ENCODE measurements around the gene PRDM15. TPM values are rescaled to one million over a fixed set of nuclear protein-coding genes. Genes with fewer than 3 reads are reported as not detected.

Gene PRDM15
- total RNA-seq, 1 experiment from 2014 or later = 5.7 TPM

DNA sequence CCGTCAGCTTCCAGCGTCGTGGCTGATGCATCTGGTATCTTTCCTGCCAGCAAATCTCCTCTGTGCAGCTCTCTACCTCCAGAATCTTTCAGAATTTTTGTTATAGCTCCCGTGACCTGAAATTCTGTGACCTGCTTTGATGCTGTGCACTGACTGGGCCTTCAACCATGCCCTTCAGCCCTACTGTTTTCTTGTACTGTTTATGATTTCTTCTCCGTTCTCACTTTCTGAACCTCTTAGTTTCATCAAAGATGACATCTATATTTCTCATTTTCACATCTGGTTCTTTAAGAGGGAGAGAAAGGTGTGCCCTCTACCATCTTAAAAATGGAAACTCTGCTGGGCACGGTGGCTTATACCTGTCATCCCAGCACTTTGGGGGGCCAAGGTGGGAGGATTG lies 5.7 kb downstream of the PRDM15 start:
- POLR2A ChIA-PET = interaction anchor here (0.9 kb wide), 1 partner anchor 10 kb away, joined by 3 read pairs; no protein-coding TSS in a partner anchor
- BruUV-seq (replicated peaks) = no TSS peak
- no peak for DNase-seq (ENCODE audit: unreplicated experiment)
- Mint-ChIP-seq H3K9me3 (ENCODE audit: unreplicated experiment) (no peaks in the 10 kb centered on the region), H3K27me3 (ENCODE audit: insufficient read depth, unreplicated experiment) (no peaks in the 10 kb centered on the region), H3K4me3 (ENCODE audit: unreplicated experiment) (no peak overlapping the region), H3K27ac (ENCODE audit: low read depth, unreplicated experiment) (peak overlapping the region; percentile 56), H3K36me3 (ENCODE audit: insufficient read depth, unreplicated experiment) (no peaks in the 10 kb centered on the region), H3K4me1 (ENCODE audit: insufficient read depth, unreplicated experiment) (peaks cover 8% of the 10 kb centered on the region)
- intact Hi-C loops (cut with micrococcal nuclease) = no loop called here
- CTCF ChIA-PET = interaction anchor here (0.6 kb wide), 1 partner anchor 836 kb away, joined by 3 read pairs; no protein-coding TSS in a partner anchor
- no peak for TF ChIP-seq CTCF (IDR thresholded peaks at IDR 0.05; ENCODE audit: unreplicated experiment)

- POLR2A ChIA-PET = interaction anchor here (0.9 kb wide), 1 partner anchor 10 kb away, joined by 3 read pairs; no protein-coding TSS in a partner anchor
- Mint-ChIP-seq H3K36me3 (ENCODE audit: insufficient read depth, unreplicated experiment) (no peaks in the 10 kb centered on the region), H3K27ac (ENCODE audit: low read depth, unreplicated experiment) (peak overlapping the region; percentile 56), H3K9me3 (ENCODE audit: unreplicated experiment) (no peaks in the 10 kb centered on the region), H3K4me1 (ENCODE audit: insufficient read depth, unreplicated experiment) (peaks cover 8% of the 10 kb centered on the region), H3K4me3 (ENCODE audit: unreplicated experiment) (no peak overlapping the region), H3K27me3 (ENCODE audit: insufficient read depth, unreplicated experiment) (no peaks in the 10 kb centered on the region)
- no peak for DNase-seq (ENCODE audit: unreplicated experiment)
- CTCF ChIA-PET = interaction anchor here (0.6 kb wide), 1 partner anchor 836 kb away, joined by 3 read pairs; no protein-coding TSS in a partner anchor
- no TSS peak for BruUV-seq (replicated peaks)
- intact Hi-C loops (cut with micrococcal nuclease) = no loop called here
- no peak for TF ChIP-seq CTCF (IDR thresholded peaks at IDR 0.05; ENCODE audit: unreplicated experiment)
These were observed 6.1 kb downstream of the PRDM15 start for GRCh38 chr21:41873005-41873404.

DNA sequence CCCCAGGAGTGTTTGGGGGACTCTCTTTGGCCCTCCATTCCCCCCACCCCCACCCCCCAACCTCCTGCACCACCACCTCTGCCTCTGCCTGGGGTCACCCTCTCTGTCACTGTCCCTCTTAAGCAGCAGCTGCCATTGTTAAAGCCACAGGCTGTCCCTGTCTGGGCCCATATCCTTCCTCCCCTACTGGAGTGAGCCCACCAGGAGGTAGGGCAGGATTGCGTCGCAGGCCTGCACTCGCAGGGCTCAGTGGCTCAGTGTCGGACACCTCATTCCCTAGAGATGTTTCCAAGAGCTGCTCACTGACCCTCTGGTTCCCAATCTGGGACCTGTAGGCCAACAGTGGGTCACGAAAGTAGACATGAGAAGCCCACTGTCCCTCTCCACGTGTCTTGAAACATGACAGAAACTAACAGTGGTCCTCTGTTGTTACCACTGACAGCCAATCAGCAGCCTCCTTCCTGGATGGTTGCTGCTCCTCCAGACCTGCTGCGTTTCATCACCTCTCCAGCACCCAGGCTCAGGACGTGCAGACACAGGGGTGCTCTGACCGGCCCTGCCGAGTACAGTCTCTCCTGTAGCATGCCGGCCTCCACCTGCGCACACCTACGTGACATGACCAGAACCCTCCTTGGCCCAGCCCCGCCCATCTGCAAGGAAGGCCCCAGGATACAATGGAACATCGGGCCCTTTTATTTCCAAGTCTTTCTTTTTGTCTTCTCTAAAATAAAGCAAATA lies 7.7 kb downstream of the PRDM15 start:
- intact Hi-C loops (cut with micrococcal nuclease) = no loop called here
- no peak for TF ChIP-seq CTCF (IDR thresholded peaks at IDR 0.05; ENCODE audit: unreplicated experiment)
- no peak overlapping the region for H3K4me3 Mint-ChIP-seq (ENCODE audit: unreplicated experiment)
- H3K36me3 Mint-ChIP-seq (ENCODE audit: insufficient read depth, unreplicated experiment) = no peaks in the 10 kb centered on the region
- H3K27ac Mint-ChIP-seq (ENCODE audit: low read depth, unreplicated experiment) = no peak overlapping the region
- H3K9me3 Mint-ChIP-seq (ENCODE audit: unreplicated experiment) = no peaks in the 10 kb centered on the region
- no peaks in the 10 kb centered on the region for H3K4me1 Mint-ChIP-seq (ENCODE audit: insufficient read depth, unreplicated experiment)
- CTCF ChIA-PET = no interaction called here
- no peaks in the 10 kb centered on the region for H3K27me3 Mint-ChIP-seq (ENCODE audit: insufficient read depth, unreplicated experiment)
- BruUV-seq (replicated peaks) = no TSS peak
- POLR2A ChIA-PET = no interaction called here
- DNase-seq (ENCODE audit: unreplicated experiment) = no peak

DNA sequence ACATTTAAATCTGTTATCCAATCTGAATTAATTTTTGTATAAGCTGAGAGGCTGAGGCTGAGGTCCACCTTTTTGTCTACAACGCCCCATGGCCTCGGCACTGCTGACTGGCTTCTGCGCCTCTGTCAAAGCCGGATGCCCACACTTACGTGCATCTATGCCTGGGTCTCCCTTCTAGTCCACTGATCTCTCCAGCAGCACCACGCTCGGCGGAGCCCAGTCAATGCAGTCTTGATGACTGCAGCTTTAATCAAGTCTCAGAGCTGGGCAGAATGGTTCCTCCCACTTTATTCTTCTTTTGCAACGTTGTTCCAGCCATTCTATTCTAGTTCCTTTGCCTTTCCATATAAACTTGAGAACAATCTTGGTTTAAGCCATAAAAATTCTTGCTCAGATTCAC lies 9.4 kb downstream of the PRDM15 start:
- no peak overlapping the region for H3K4me3 Mint-ChIP-seq (ENCODE audit: unreplicated experiment)
- no peaks in the 10 kb centered on the region for H3K27me3 Mint-ChIP-seq (ENCODE audit: insufficient read depth, unreplicated experiment)
- BruUV-seq (replicated peaks) = no TSS peak
- H3K9me3 Mint-ChIP-seq (ENCODE audit: unreplicated experiment) = no peaks in the 10 kb centered on the region
- CTCF ChIA-PET = interaction anchor here (0.7 kb wide), 1 partner anchor 668 kb away, joined by 3 read pairs; no protein-coding TSS in a partner anchor
- POLR2A ChIA-PET = no interaction called here
- no peaks in the 10 kb centered on the region for H3K36me3 Mint-ChIP-seq (ENCODE audit: insufficient read depth, unreplicated experiment)
- no peak for DNase-seq (ENCODE audit: unreplicated experiment)
- H3K4me1 Mint-ChIP-seq (ENCODE audit: insufficient read depth, unreplicated experiment) = peaks cover under 1% of the 10 kb centered on the region
- intact Hi-C loops (cut with micrococcal nuclease) = no loop called here
- no peak overlapping the region for H3K27ac Mint-ChIP-seq (ENCODE audit: low read depth, unreplicated experiment)
- TF ChIP-seq CTCF (IDR thresholded peaks at IDR 0.05; ENCODE audit: unreplicated experiment) = no peak

Measured in MCF 10A (cell line).